Activated T-cell treated with anti-CD3 and anti-CD28 coated beads, Interleukin-2, amount 50 U/mL, for 4 hours (primary cell): ENCODE data around the gene NKAPD1. TPM values are rescaled to one million over a fixed set of nuclear protein-coding genes. Genes with fewer than 3 reads are reported as not detected.

Experiments used
- total RNA-seq, 3 donors: library from RNA; stranded (reverse); gene quantifications; one replicate each; pipeline ENCODE4 v1.2.1, GENCODE V29; 2021

The NKAPD1 gene
- total RNA-seq, 3 donors from 2014 or later = 19.1 to 21.5 (median 19.8) TPM

Other genes starting within 250 kb of the NKAPD1 start
- 10 to 100 TPM; 22.9 to 24.2 (median 23.8) TPM for gene ALG9, start 202.7 kb upstream of the NKAPD1 start, total RNA-seq
- gene FDXACB1, start 195.1 kb upstream of the NKAPD1 start, total RNA-seq = 10 to 100 TPM; 11.1 to 12.5 (median 11.4) TPM
- gene CFAP68, start 194.8 kb upstream of the NKAPD1 start, total RNA-seq = 10 to 100 TPM; 16.9 to 25.3 (median 17.9) TPM
- under 1 TPM in 1 of 3 donors, not detected in 2; 0.35 TPM for gene CRYAB, start 162.5 kb upstream of the NKAPD1 start, total RNA-seq
- not detected for gene HSPB2, start 161.6 kb upstream of the NKAPD1 start, total RNA-seq
- gene C11orf52, start 155.4 kb upstream of the NKAPD1 start, total RNA-seq = not detected
- 10 to 100 TPM in 2 of 3 donors, 1 to 10 TPM in 1; 5.2 to 22.7 (median 21.2) TPM for gene DIXDC1, start 137.0 kb upstream of the NKAPD1 start, total RNA-seq
- 10 to 100 TPM; 60.6 to 72.5 (median 66.0) TPM for gene DLAT, start 48.9 kb upstream of the NKAPD1 start, total RNA-seq
- gene PIH1D2, start 282 bp upstream of the NKAPD1 start, total RNA-seq = under 1 TPM; 0.34 to 0.63 (median 0.43) TPM
- gene TIMM8B, start 12.5 kb downstream of the NKAPD1 start, total RNA-seq = 10 to 100 TPM; 72.6 to 90.8 (median 83.0) TPM
- gene SDHD, start 12.6 kb downstream of the NKAPD1 start, total RNA-seq = 100 to 1,000 TPM; 111 to 133 (median 121) TPM
- gene IL18, start 89.8 kb downstream of the NKAPD1 start, total RNA-seq = not detected
- under 1 TPM in 1 of 3 donors, not detected in 2; 0.40 TPM for gene TEX12, start 93.1 kb downstream of the NKAPD1 start, total RNA-seq
- 1 to 10 TPM in 1 of 3 donors, under 1 TPM in 2; 0.66 to 1.1 (median 0.73) TPM for gene BCO2, start 101.2 kb downstream of the NKAPD1 start, total RNA-seq
- gene PTS, start 152.1 kb downstream of the NKAPD1 start, total RNA-seq = 10 to 100 TPM; 39.0 to 49.4 (median 44.9) TPM
- not detected for gene PLET1, start 186.6 kb downstream of the NKAPD1 start, total RNA-seq